BJ (cell line): Measurements from ENCODE around the gene P2RX3. TPM values are rescaled to one million over a fixed set of nuclear protein-coding genes. Genes with fewer than 3 reads are reported as not detected.

Experiments used
- CTCF ChIA-PET: fragments of 350-600 bp; formaldehyde crosslinking; extraction: SDS; loops from one replicate; lab custom pipeline; 2021; ENCODE audit warnings: antibody characterized with exemption, inconsistent platforms; lab: Yijun Ruan, JAX
- POLR2A ChIA-PET: fragments of 300-600 bp; sonication (Branson Sonifier 250); formaldehyde crosslinking; extraction: SDS; loops from one replicate; lab custom pipeline; 2021; ENCODE audit warnings: antibody characterized with exemption; lab: Charles Lee
- DNase-seq: peaks from one replicate; pipeline ENCODE4 v3.0.0-alpha.2; 2011; ENCODE audit warnings: low read depth
- H3K27me3 ChIP-seq: 2 replicates; pipeline ENCODE4 v1.6.0; 2011; ENCODE audit warnings: low read length; ENCODE audit not compliant: control insufficient read depth, insufficient read depth
- H3K36me3 ChIP-seq: 2 replicates; pipeline ENCODE4 v1.5.1; 2011; ENCODE audit warnings: low read length; ENCODE audit not compliant: control insufficient read depth, insufficient read depth
- H3K4me3 ChIP-seq: 2 replicates; pipeline ENCODE4 v1.5.1; 2011; ENCODE audit warnings: low read depth, mild to moderate bottlenecking, control low read depth, low read length
- CTCF ChIP-seq: IDR thresholded peaks from 2 replicates; pipeline ENCODE4 v1.5.1; 2011; ENCODE audit warnings: low read depth, mild to moderate bottlenecking, control low read depth, inconsistent platforms, low read length, moderate library complexity; ENCODE audit not compliant: insufficient read depth
- polyA plus RNA-seq: library from polyadenylated mRNA; depleted of rRNA; stranded (reverse); fragments of >200 nt; gene quantifications from 2 replicates; pipeline ENCODE4 v1.2.3, GENCODE V29; 2011

P2RX3 gene
- polyA plus RNA-seq, 1 experiment = not detected

GRCh38 chr11:57416436-57416835 lies 78.3 kb downstream of the P2RX3 start:
- no peak for DNase-seq
- ChIA-PET CTCF (interaction anchor here (1.1 to 3.6 kb wide), 2 partner anchors 41 to 167 kb away, joined by 3 to 15 read pairs; no protein-coding TSS in a partner anchor), POLR2A (interaction anchor here (0.6 kb wide), 1 partner anchor 73 kb away, joined by 3 read pairs; no protein-coding TSS in a partner anchor)
- H3K27me3 ChIP-seq = no peaks in the 10 kb centered on the region
- TF ChIP-seq CTCF = no peak
- H3K4me3 ChIP-seq = no peak overlapping the region
- H3K36me3 ChIP-seq = peaks cover 7% of the 10 kb centered on the region

- DNase-seq = no peak
- CTCF ChIA-PET = interaction anchor here (3.6 kb wide), 1 partner anchor 41 kb away, joined by 15 read pairs; no protein-coding TSS in a partner anchor
- Histone ChIP-seq H3K36me3 (peaks cover 7% of the 10 kb centered on the region), H3K27me3 (no peaks in the 10 kb centered on the region), H3K4me3 (no peak overlapping the region)
- no peak for TF ChIP-seq CTCF
- POLR2A ChIA-PET = interaction anchor here (0.6 kb wide), 1 partner anchor 72 kb away, joined by 3 read pairs; no protein-coding TSS in a partner anchor
These were observed 78.9 kb downstream of the P2RX3 start for GRCh38 chr11:57417056-57417455.

GRCh38 chr11:57418131-57418530 lies 80.0 kb downstream of the P2RX3 start:
- no peak for DNase-seq
- CTCF ChIA-PET = interaction anchor here (0.6 to 3.6 kb wide), 2 partner anchors 40 to 108 kb away, joined by 3 to 15 read pairs; no protein-coding TSS in a partner anchor
- Histone ChIP-seq H3K36me3 (peaks cover 7% of the 10 kb centered on the region), H3K4me3 (no peak overlapping the region), H3K27me3 (no peaks in the 10 kb centered on the region)
- TF ChIP-seq CTCF = no peak
- POLR2A ChIA-PET = no interaction called here

GRCh38 chr11:57419146-57419545 lies 81.0 kb downstream of the P2RX3 start:
- peaks cover 7% of the 10 kb centered on the region for H3K36me3 ChIP-seq
- H3K27me3 ChIP-seq = no peaks in the 10 kb centered on the region
- ChIA-PET CTCF (interaction anchor here (3.6 kb wide), 1 partner anchor 39 kb away, joined by 15 read pairs; no protein-coding TSS in a partner anchor), POLR2A (no interaction called here)
- no peak for TF ChIP-seq CTCF
- DNase-seq = no peak
- H3K4me3 ChIP-seq = no peak overlapping the region

- no peak for DNase-seq
- Histone ChIP-seq H3K36me3 (peaks cover 2% of the 10 kb centered on the region), H3K27me3 (no peaks in the 10 kb centered on the region), H3K4me3 (no peak overlapping the region)
- CTCF ChIA-PET = interaction anchor here (1.2 to 1.6 kb wide), 2 partner anchors 14 to 71 kb away, joined by 3 read pairs; no protein-coding TSS in a partner anchor
- POLR2A ChIA-PET = no interaction called here
- no peak for TF ChIP-seq CTCF
These were observed 82.9 kb downstream of the P2RX3 start for GRCh38 chr11:57421066-57421465.
